A549 (cell line): ENCODE data around the gene SLC23A2. TPM values are rescaled to one million over a fixed set of nuclear protein-coding genes. Genes with fewer than 3 reads are reported as not detected.

Experiments
- ATAC-seq, 2 experiments: fragments of 200-7000 bp in 1 of 2; fragments of >200 bp in 1 of 2; cut with Nextera tagmentation in 1 of 2; cut with Tn5 transposase in 1 of 2; 3 replicates each; pipeline versions ENCODE4 v1.8.0 to v1.9.1; 2018 to 2020; ENCODE audit warnings: mild to moderate bottlenecking in 1 of 2, moderate library complexity in 1 of 2
- CTCF ChIA-PET: fragments of 300-600 bp; sonication (Branson Sonifier 250); formaldehyde crosslinking; extraction: SDS; loops from one replicate; lab custom pipeline; 2021; ENCODE audit warnings: antibody characterized with exemption, inconsistent platforms; lab: Yijun Ruan, JAX
- POLR2A ChIA-PET: fragments of 350-600 bp; formaldehyde crosslinking; extraction: SDS; loops from one replicate; lab custom pipeline; 2021; ENCODE audit warnings: antibody characterized with exemption, inconsistent platforms; lab: Yijun Ruan, JAX
- DNase-seq, 2 experiments: peaks; one replicate each; pipeline versions ENCODE4 v3.0.0 to v3.0.0-alpha.2; 2011 to 2016; ENCODE audit warnings: low read depth in 1 of 2, low spot score in 1 of 2
- FAIRE-seq: peaks from 2 replicates; lab custom pipeline; 2011; peaks lifted over from hg19 to GRCh38; lab: Jason Lieb, UNC
- H3K27ac ChIP-seq, 2 experiments: fragments of >200 bp; sonication (Bioruptor Twin); formaldehyde crosslinking; 3 replicates each; pipeline ENCODE4 v1.5.1; 2016 to 2017
- H3K4me1 ChIP-seq: fragments of >200 bp; sonication (Bioruptor Twin); formaldehyde crosslinking; 3 replicates; pipeline ENCODE4 v1.6.1; 2016
- H3K4me2 ChIP-seq: fragments of >200 bp; sonication (Bioruptor Twin); formaldehyde crosslinking; 3 replicates; pipeline ENCODE4 v1.6.1; 2016
- H3K4me3 ChIP-seq: fragments of >200 bp; sonication (Bioruptor Twin); formaldehyde crosslinking; 3 replicates; pipeline ENCODE4 v1.5.1; 2016
- H3K9me3 ChIP-seq: fragments of >200 bp; sonication (Bioruptor Twin); formaldehyde crosslinking; 3 replicates; pipeline ENCODE4 v1.6.1; 2016
- BCL3 ChIP-seq: fragments of >200 bp; sonication (Bioruptor Twin); formaldehyde crosslinking; IDR thresholded peaks from 3 replicates; pipeline ENCODE4 v1.6.1; 2016
- CBX2 ChIP-seq: fragments of 200-600 bp; sonication (generic); IDR thresholded peaks from 2 replicates; pipeline ENCODE4 v1.6.1; 2016; ENCODE audit warnings: low read depth, mild to moderate bottlenecking, borderline replicate concordance
- ELK1 ChIP-seq: fragments of 150-350 bp; IDR thresholded peaks from 2 replicates; pipeline ENCODE4 v1.6.1; 2014; ENCODE audit warnings: low read depth, mild to moderate bottlenecking, low read length
- EP300 ChIP-seq, 2 experiments: fragments of >200 bp; sonication (Bioruptor Twin); formaldehyde crosslinking; IDR thresholded peaks; 2 replicates in 1 of 2; 3 replicates in 1 of 2; pipeline ENCODE4 v1.6.1; 2016 to 2017
- ESRRA ChIP-seq: fragments of 150-350 bp; IDR thresholded peaks from 2 replicates; pipeline ENCODE4 v1.6.1; 2014; ENCODE audit warnings: mild to moderate bottlenecking, low read length, borderline replicate concordance
- FOSL2 ChIP-seq, 2 experiments: fragments of 450-650 bp in 1 of 2; fragments of >200 bp in 1 of 2; sonication (Bioruptor Twin) in 1 of 2; formaldehyde crosslinking; IDR thresholded peaks; 2 replicates each; pipeline versions ENCODE4 v1.5.0 to v1.6.1; 2016 to 2020; ENCODE audit warnings: mild to moderate bottlenecking in 1 of 2, moderate library complexity in 1 of 2
- GATA3 ChIP-seq: IDR thresholded peaks from 2 replicates; pipeline ENCODE4 v1.6.1; 2012; ENCODE audit warnings: borderline replicate concordance
- HDAC2 ChIP-seq: fragments of 200-600 bp; sonication (generic); IDR thresholded peaks from 2 replicates; pipeline ENCODE4 v1.6.1; 2016
- HOXA7 ChIP-seq: fragments of 250-450 bp; sonication (Bioruptor Pico); IDR thresholded peaks from 2 replicates; pipeline ENCODE4 v1.5.0; 2020; ENCODE audit warnings: mild to moderate bottlenecking, moderate library complexity
- JUN ChIP-seq, 2 experiments: fragments of >200 bp; sonication (Bioruptor Twin); formaldehyde crosslinking; IDR thresholded peaks; 2 replicates in 1 of 2; 3 replicates in 1 of 2; pipeline ENCODE4 v1.6.1; 2016 to 2017
- KDM1A ChIP-seq: fragments of 200-600 bp; sonication (generic); IDR thresholded peaks from 2 replicates; pipeline ENCODE4 v1.6.1; 2016; ENCODE audit warnings: low read depth, mild to moderate bottlenecking
- KDM5A ChIP-seq: fragments of 200-600 bp; sonication (generic); IDR thresholded peaks from 2 replicates; pipeline ENCODE4 v1.6.1; 2016; ENCODE audit warnings: antibody characterized with exemption, mild to moderate bottlenecking
- MAFK ChIP-seq: fragments of 450-650 bp; IDR thresholded peaks from 2 replicates; pipeline ENCODE4 v1.6.1; 2014; ENCODE audit not compliant: partially characterized antibody
- MYC ChIP-seq: IDR thresholded peaks from 2 replicates; pipeline ENCODE4 v1.6.1; 2012; ENCODE audit warnings: mild to moderate bottlenecking, inconsistent platforms, low read length, improper control_type of control experiment, borderline replicate concordance
- NPAS2 ChIP-seq: fragments of 250-450 bp; sonication (Bioruptor Pico); IDR thresholded peaks from 2 replicates; pipeline ENCODE4 v1.8.0; 2022; ENCODE audit warnings: mild to moderate bottlenecking, moderate library complexity, borderline replicate concordance
- POLR2A ChIP-seq: IDR thresholded peaks from 2 replicates; pipeline ENCODE4 v1.6.1; 2012; ENCODE audit warnings: mild to moderate bottlenecking, low read length
- POLR2AphosphoS2 ChIP-seq: conservative IDR thresholded peaks from 2 replicates; pipeline ENCODE4 v1.6.1; 2012; ENCODE audit warnings: low read length, improper control_type of control experiment, inconsistent platforms
- RAD21 ChIP-seq, 2 experiments: fragments of >200 bp in 1 of 2; sonication (Bioruptor Twin) in 1 of 2; formaldehyde crosslinking in 1 of 2; IDR thresholded peaks in 1 of 2; conservative IDR thresholded peaks in 1 of 2; 2 replicates in 1 of 2; 3 replicates in 1 of 2; pipeline ENCODE4 v1.6.1; 2012 to 2018; ENCODE audit warnings: inconsistent platforms in 1 of 2
- RARB ChIP-seq: fragments of 250-450 bp; sonication (Bioruptor Pico); IDR thresholded peaks from 2 replicates; pipeline ENCODE4 v1.8.0; 2021; ENCODE audit warnings: mild to moderate bottlenecking, moderate library complexity
- RCOR1 ChIP-seq: fragments of 150-350 bp; IDR thresholded peaks from 2 replicates; pipeline ENCODE4 v1.6.1; 2014; ENCODE audit warnings: antibody characterized with exemption, low read length, low read depth
- RNF2 ChIP-seq: fragments of 200-600 bp; sonication (generic); IDR thresholded peaks from 2 replicates; pipeline ENCODE4 v1.6.1; 2016; ENCODE audit warnings: low read depth, mild to moderate bottlenecking, antibody characterized with exemption, moderate library complexity, borderline replicate concordance
- SMC3 ChIP-seq: fragments of >200 bp; sonication (Bioruptor Twin); formaldehyde crosslinking; IDR thresholded peaks from 3 replicates; pipeline ENCODE4 v1.6.1; 2018; ENCODE audit warnings: inconsistent platforms
- SREBF2 ChIP-seq: fragments of 450-650 bp; IDR thresholded peaks from 2 replicates; pipeline ENCODE4 v1.6.1; 2014; ENCODE audit warnings: mild to moderate bottlenecking, moderate library complexity
- ZFP36 ChIP-seq: fragments of 450-650 bp; IDR thresholded peaks from 2 replicates; pipeline ENCODE4 v1.6.1; 2014; ENCODE audit warnings: borderline replicate concordance; ENCODE audit not compliant: partially characterized antibody
- ZNF302 ChIP-seq: fragments of 250-450 bp; sonication (Bioruptor Pico); IDR thresholded peaks from 2 replicates; pipeline ENCODE4 v1.9.0; 2021; ENCODE audit warnings: inconsistent platforms, mild to moderate bottlenecking, moderate library complexity
- WGBS: methylation state at CpG from one replicate; pipeline ENCODE4 v1.1.6; 2017; ENCODE audit errors: missing lambda C conversion rate; 5-methylcytosine and 5-hydroxymethylcytosine counted together
- polyA plus RNA-seq, 4 experiments: library from polyadenylated mRNA; depleted of rRNA in 3 of 4; stranded (reverse); fragments of >200 nt; fragmentation: RNase III in 1 of 4; extraction: RNeasy Plus Mini Kit Qiagen cat#74134 plus additional on column Dnase treatment in 1 of 4; gene quantifications; 2 replicates in 3 of 4; 3 replicates in 1 of 4; pipeline ENCODE4 v1.2.3, GENCODE V29; 2011 to 2017

The SLC23A2 gene
- polyA plus RNA-seq, 2 of the 4 experiments (the other 2 are of a cell fraction): 13.1 to 47.8 TPM

GRCh38 chr20:4998160-4998651 lies 3.1 kb downstream of the SLC23A2 start:
- 88% methylated on average over 5 of the region's 5 CpGs for WGBS
- DNase-seq: peak; percentile 28 to 55
- POLR2A ChIA-PET: no interaction called here
- no peak for TF ChIP-seq KDM5A
- no peak for TF ChIP-seq HDAC2
- no peak for TF ChIP-seq SMC3
- no peak for TF ChIP-seq POLR2A
- no peak for TF ChIP-seq ESRRA
- no peak for TF ChIP-seq RNF2
- TF ChIP-seq MAFK: no peak
- TF ChIP-seq MYC: no peak
- no peak for TF ChIP-seq ZFP36
- no peak for TF ChIP-seq KDM1A
- TF ChIP-seq RARB (CRISPR knock-in tag): no peak
- no peak for TF ChIP-seq JUN (IDR thresholded peaks at IDR 0.05)
- TF ChIP-seq HOXA7 (CRISPR knock-in tag): no peak
- no peak for TF ChIP-seq CBX2
- H3K27ac ChIP-seq: no peak overlapping the region
- no peak overlapping the region for H3K4me3 ChIP-seq
- no peak overlapping the region for H3K4me2 ChIP-seq
- peak; percentile 37 to 66; a peak in 3 of 6 replicates for ATAC-seq
- no peak for FAIRE-seq
- H3K4me1 ChIP-seq: peaks cover 20% of the 10 kb centered on the region
- CTCF ChIA-PET: interaction anchor here (0.8 to 3.0 kb wide), 3 partner anchors 9 to 102 kb away, joined by 4 to 19 read pairs (median 4); no protein-coding TSS in a partner anchor
- no peaks in the 10 kb centered on the region for H3K9me3 ChIP-seq

- H3K27ac ChIP-seq: no peak overlapping the region
- POLR2A ChIA-PET: no interaction called here
- TF ChIP-seq BCL3: no peak
- no peak for TF ChIP-seq ELK1
- no peak for TF ChIP-seq RARB (CRISPR knock-in tag)
- no peak for TF ChIP-seq POLR2AphosphoS2
- TF ChIP-seq EP300 (IDR thresholded peaks at IDR 0.05): no peak
- no peak for TF ChIP-seq NPAS2
- no peak for TF ChIP-seq MYC
- no peak for TF ChIP-seq GATA3
- TF ChIP-seq SREBF2: no peak
- no peak for TF ChIP-seq ZNF302
- no peak for TF ChIP-seq RCOR1
- TF ChIP-seq FOSL2 (IDR thresholded peaks at IDR 0.05): no peak
- no peak for TF ChIP-seq FOSL2 (CRISPR knock-in tag; IDR thresholded peaks at IDR 0.05)
- TF ChIP-seq MAFK: no peak
- TF ChIP-seq RAD21 (conservative IDR thresholded peaks at IDR 0.05 in 1 of 2, IDR thresholded peaks at IDR 0.05 in 1 of 2): no peak
Observed at GRCh38 chr20:4997222-4997621, 4.1 kb downstream of the SLC23A2 start.

More at GRCh38 chr20:4997222-4997621, 4.1 kb downstream of the SLC23A2 start:
- ATAC-seq: no peak
- no peak for FAIRE-seq
- CTCF ChIA-PET: interaction anchor here (1.5 kb wide), 1 partner anchor 104 kb away, joined by 3 read pairs; no protein-coding TSS in a partner anchor
- no peak for DNase-seq
- Histone ChIP-seq H3K9me3 (no peaks in the 10 kb centered on the region), H3K4me2 (no peak overlapping the region), H3K4me3 (no peak overlapping the region), H3K4me1 (peaks cover 20% of the 10 kb centered on the region)
- 87% methylated on average over 2 of the region's 2 CpGs for WGBS
